Neuron (in vitro differentiated cells): ENCODE data around the gene CCDC40.

Source experiments
- H2AFZ ChIP-seq: one replicate; pipeline ENCODE4 v1.6.1; 2013; ENCODE audit warnings: low read depth, mild to moderate bottlenecking, inconsistent platforms, low read length, moderate library complexity
- H3K27me3 ChIP-seq: one replicate; pipeline ENCODE4 v1.6.1; 2013; ENCODE audit warnings: low read length; ENCODE audit not compliant: insufficient read depth
- H3K36me3 ChIP-seq: one replicate; pipeline ENCODE4 v1.6.1; 2013; ENCODE audit warnings: low read length; ENCODE audit not compliant: insufficient read depth
- H3K4me1 ChIP-seq: one replicate; pipeline ENCODE4 v1.6.1; 2013; ENCODE audit warnings: low read length; ENCODE audit not compliant: insufficient read depth
- H3K4me3 ChIP-seq: 2 replicates; pipeline ENCODE4 v1.5.1; 2013; ENCODE audit warnings: mild to moderate bottlenecking, low read length, moderate library complexity
- H3K9me3 ChIP-seq: one replicate; pipeline ENCODE4 v1.6.1; 2013; ENCODE audit warnings: low read length

The CCDC40 gene

DNA sequence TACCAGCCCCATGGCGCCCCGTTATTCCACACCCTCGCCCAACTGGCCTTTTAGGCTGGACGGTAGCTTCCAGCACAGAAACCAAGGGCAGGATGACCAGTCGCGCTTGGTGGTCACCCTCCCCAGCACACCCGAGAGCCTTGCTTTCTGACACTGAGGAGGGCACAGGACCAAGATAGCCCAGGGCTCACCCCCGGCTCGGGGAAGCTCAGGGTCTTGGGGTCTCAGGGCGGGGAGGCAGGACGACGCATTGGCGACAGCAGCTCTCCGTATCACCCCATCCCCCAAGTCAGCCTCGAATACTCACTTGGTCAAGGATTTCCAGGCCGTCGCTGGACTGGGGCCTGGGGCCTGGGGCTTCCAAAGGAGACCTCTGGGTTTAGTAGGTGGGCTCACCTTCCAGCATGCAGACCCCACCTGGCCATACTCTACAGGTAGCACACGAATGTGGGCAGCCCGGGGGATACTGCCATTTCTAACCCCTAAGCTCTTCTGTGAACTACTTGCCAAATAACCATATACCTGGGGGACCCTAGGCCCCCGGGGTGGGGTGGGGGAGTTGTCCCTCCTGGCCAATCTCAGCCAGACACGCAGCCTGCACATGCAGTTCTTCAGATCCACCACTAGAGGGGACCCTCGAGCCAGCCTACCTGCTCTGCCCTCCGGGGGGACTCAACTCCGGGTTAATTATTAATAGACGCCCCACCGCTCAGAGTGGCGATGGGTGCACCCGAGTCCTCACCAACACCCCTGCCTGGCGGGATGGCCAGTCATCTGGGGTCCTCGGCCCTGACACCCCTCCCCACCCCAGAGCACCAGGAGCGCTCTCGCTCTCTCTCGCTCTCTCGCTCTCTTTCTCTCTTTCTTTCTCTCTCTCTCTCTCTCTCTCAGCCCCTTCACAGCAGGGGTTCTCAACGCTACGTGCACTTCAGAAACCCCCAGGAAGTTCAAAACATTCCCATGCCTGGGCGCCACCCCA is 30.8 kb upstream of the CCDC40 start:
- peaks cover 49% of the 10 kb centered on the region for H3K36me3 ChIP-seq
- no peaks in the 10 kb centered on the region for H3K4me1 ChIP-seq
- H2AFZ ChIP-seq = no peak overlapping the region

DNA sequence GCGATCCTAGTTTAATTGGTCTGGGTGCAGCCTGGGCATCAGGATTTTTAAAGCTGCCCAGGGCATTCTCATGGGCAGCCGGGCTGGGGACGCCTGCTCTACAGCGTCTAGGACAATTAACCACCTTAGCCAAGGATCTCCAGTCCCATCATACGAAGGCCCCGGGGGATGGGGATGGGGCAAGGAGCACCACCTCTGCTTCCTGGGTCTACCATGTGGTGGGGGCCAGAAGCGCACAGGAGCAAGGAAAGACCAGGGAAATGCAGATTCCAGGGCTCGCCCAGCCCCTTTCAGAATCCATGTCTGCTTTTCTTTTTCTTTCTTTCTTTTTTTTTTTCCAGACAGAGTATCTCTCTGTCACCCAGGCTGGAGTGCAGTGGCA is 30.1 kb upstream of the CCDC40 start:
- no peak overlapping the region for H2AFZ ChIP-seq
- no peaks in the 10 kb centered on the region for H3K4me1 ChIP-seq
- no peak overlapping the region for H3K4me3 ChIP-seq
- peaks cover 46% of the 10 kb centered on the region for H3K36me3 ChIP-seq
- H3K9me3 ChIP-seq = peaks cover 7% of the 10 kb centered on the region
- H3K27me3 ChIP-seq = no peaks in the 10 kb centered on the region

More for the DNA sequence above, 30.8 kb upstream of the CCDC40 start:
- Histone ChIP-seq H3K9me3 (peaks cover 13% of the 10 kb centered on the region), H3K27me3 (no peaks in the 10 kb centered on the region), H3K4me3 (no peak overlapping the region)

GRCh38 chr17:80006811-80007752 is 29.4 kb upstream of the CCDC40 start:
- Histone ChIP-seq H3K4me3 (no peak overlapping the region), H3K9me3 (peaks cover 4% of the 10 kb centered on the region), H2AFZ (no peak overlapping the region), H3K27me3 (no peaks in the 10 kb centered on the region), H3K36me3 (peaks cover 45% of the 10 kb centered on the region), H3K4me1 (no peaks in the 10 kb centered on the region)

DNA sequence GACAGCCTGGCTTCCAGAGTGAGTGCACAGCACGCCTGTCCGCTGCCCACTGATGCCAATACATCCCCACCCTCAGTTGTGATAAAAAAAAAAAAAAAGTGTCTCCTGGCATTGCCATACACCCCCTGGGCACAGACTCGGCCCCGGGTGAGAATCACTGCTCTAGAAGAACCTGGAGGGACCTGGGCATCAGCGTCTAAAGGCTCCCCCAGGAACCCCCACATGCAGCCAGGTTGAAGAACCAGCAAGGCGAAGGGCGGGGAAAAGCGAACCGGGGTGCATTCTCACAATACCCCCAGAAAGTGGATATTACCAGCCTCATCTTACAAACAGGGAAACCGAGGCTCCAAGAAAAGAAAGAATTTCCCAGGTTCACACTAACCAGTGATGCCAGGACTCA is 28.5 kb upstream of the CCDC40 start:
- peaks cover 43% of the 10 kb centered on the region for H3K36me3 ChIP-seq
- H3K4me3 ChIP-seq = no peak overlapping the region
- no peak overlapping the region for H2AFZ ChIP-seq
- no peaks in the 10 kb centered on the region for H3K9me3 ChIP-seq
- H3K4me1 ChIP-seq = peaks cover 4% of the 10 kb centered on the region
- H3K27me3 ChIP-seq = no peaks in the 10 kb centered on the region

DNA sequence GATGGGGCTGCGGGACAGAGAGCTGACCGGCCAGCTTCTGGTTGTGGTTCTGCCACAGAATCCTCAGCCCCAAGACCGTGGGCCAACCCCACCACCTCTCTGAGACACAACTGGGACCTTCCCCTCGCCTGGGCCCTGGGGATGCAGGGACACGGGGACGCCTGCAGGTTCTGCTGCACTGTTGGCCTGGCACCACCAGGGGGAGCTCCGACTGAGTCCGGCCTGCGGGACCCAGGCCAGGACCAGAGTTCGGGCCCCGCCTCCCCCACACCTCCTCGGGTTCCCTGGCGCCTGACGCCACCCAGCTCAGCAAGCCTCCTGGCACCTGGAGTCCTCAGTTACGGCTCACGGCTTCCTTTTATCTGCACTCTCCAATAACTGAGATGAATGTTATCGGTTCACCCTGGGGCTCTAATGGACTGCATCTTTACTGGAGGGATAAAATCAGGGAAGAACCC is 28.0 kb upstream of the CCDC40 start:
- Histone ChIP-seq H3K4me3 (no peak overlapping the region), H3K4me1 (peaks cover 9% of the 10 kb centered on the region), H3K36me3 (peaks cover 43% of the 10 kb centered on the region)

DNA sequence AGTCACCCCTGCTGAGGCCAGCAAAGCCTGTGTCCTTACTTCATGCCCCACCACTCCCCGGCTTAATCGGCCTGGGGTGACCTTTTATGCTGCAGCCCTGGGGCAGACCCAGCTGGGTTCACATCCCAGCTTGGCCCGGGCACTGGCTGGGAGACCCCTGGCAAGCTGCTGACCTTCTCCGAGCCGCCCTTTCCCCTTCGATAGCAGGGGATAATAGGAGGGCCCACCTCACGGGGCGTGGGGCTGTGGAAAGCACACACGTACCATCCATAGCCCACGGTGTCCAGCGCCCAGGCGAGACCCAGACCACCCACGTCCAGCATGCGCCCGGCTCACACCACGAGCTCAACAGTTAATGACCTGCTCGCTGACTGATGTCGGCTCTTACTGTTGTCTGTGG is 27.6 kb upstream of the CCDC40 start:
- H3K27me3 ChIP-seq = no peaks in the 10 kb centered on the region
- H3K9me3 ChIP-seq = no peaks in the 10 kb centered on the region
- H3K36me3 ChIP-seq = peaks cover 43% of the 10 kb centered on the region
- H2AFZ ChIP-seq = no peak overlapping the region
- H3K4me3 ChIP-seq = no peak overlapping the region
- H3K4me1 ChIP-seq = peaks cover 11% of the 10 kb centered on the region

More for the DNA sequence above, 28.0 kb upstream of the CCDC40 start:
- Histone ChIP-seq H3K27me3 (no peaks in the 10 kb centered on the region), H2AFZ (no peak overlapping the region), H3K9me3 (no peaks in the 10 kb centered on the region)

DNA sequence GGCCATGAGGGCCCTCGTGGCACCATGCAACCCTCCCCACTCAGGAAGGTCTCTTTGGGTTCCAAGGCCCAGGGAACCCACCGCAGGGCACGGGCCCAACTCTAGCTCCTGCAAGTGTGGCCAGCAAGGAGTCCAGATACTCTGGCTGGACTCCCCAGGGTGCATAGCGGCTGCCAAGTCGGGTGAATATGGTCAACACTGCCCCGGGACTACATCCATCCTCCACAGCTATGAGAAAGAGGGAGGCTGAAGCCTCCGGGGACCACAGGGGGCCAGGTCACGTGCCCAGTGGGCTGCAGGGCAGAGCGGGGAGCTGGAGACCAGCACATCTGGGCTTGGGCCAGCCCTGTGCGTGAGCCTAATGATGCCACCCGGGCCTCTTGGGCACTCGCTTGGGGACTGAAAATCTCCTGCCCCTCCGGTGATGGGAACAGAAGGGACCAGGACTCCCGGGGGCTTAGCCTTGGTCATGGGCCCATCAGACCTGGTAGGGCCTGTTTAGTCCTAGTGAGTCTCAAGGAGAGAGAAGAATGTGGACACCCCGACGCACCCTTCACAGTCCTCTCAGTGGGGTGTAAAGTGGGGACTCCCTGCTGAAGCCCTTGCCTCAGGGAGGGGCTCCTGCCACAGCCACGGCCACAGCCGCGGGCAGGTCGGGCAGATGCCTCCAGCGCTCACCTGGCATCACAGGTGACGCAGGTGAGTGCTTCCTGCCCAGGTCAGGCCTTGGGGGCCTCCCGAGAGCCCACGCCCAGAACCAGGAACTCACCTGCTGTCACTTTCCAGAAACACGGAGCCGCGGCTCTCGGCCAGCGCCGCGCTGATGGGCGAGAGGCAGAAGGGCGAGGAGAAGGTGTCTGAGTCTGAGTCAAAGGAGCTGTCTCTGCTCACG is 26.8 kb upstream of the CCDC40 start:
- peaks cover 37% of the 10 kb centered on the region for H3K36me3 ChIP-seq

DNA sequence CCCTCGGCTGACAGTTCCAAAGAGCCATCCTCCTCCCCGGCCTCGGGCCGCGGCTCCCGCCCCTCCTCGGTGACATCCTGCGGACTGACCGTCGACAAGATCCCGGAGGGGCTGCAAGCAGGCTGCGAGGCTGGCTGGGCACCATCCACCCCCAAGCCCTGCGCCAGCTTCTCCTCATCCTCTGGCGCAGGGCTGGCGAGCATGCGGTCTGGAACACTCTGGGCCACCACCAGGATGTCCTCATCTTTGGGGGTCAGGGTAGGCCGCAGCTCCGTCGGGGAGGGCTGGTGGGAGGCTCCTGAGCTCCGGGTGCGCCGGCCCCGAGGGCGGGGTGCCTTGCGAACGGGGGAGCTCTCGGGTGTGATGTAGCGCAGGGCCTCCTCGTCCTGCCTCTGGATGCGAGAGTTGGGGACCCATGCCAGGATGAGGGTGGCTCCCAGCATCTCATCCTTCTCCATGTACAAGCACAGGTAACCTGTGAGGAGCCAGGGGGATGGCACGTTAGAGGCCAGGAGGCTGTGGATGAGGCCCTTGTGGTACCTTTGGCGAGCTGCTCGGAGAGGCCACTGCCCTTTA is 26.1 kb upstream of the CCDC40 start:
- H2AFZ ChIP-seq = no peak overlapping the region
- no peaks in the 10 kb centered on the region for H3K9me3 ChIP-seq
- H3K4me3 ChIP-seq = no peak overlapping the region
- H3K36me3 ChIP-seq = peaks cover 33% of the 10 kb centered on the region
- H3K4me1 ChIP-seq = peaks cover 11% of the 10 kb centered on the region
- H3K27me3 ChIP-seq = no peaks in the 10 kb centered on the region

More for the DNA sequence above, 26.8 kb upstream of the CCDC40 start:
- Histone ChIP-seq H2AFZ (no peak overlapping the region), H3K9me3 (no peaks in the 10 kb centered on the region), H3K4me3 (no peak overlapping the region), H3K4me1 (peaks cover 11% of the 10 kb centered on the region), H3K27me3 (no peaks in the 10 kb centered on the region)

DNA sequence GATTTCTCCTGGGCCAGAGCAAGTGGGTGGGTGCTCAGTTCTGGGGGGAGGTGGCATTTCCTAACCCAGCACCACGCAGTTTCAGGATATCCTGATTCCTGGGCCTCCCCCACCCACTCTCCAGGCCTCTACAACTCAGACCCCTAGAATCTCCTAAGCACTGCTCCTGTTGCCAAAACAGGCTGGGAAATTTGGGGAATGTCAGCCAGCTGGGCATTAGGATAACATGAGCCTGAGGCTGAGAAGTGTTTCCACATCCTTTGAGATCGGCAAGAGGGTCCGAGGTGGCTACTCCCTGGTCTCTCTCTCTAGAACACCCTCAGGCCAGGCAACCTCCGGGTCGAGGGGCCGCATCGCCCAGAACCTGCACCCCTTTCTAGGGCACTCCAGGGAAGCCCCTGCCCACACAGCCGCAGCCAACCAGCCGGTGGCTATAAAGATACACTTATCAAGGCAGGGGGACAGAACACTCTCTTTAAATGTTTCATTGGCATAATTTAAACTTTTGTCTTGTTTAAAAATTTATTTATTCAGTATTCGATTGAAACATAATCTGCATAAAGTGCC is 24.4 kb upstream of the CCDC40 start:
- Histone ChIP-seq H3K27me3 (no peaks in the 10 kb centered on the region), H3K4me3 (no peak overlapping the region), H3K9me3 (no peaks in the 10 kb centered on the region), H2AFZ (no peak overlapping the region), H3K4me1 (peaks cover 11% of the 10 kb centered on the region), H3K36me3 (peaks cover 32% of the 10 kb centered on the region)

- H3K4me1 ChIP-seq = peaks cover 11% of the 10 kb centered on the region
- H3K9me3 ChIP-seq = no peaks in the 10 kb centered on the region
- no peak overlapping the region for H2AFZ ChIP-seq
- H3K36me3 ChIP-seq = peaks cover 30% of the 10 kb centered on the region
- no peak overlapping the region for H3K4me3 ChIP-seq
- H3K27me3 ChIP-seq = no peaks in the 10 kb centered on the region
Measured at GRCh38 chr17:80012765-80013741, 23.4 kb upstream of the CCDC40 start.
